GM23248 (cell line): ENCODE measurements around the gene GASK1A.

ENCODE experiments used
- EZH2 ChIP-seq: fragments of 200-600 bp; sonication (generic); IDR thresholded peaks from 2 replicates; pipeline ENCODE4 v1.6.1; 2018; ENCODE audit warnings: antibody characterized with exemption, mild to moderate bottlenecking; ENCODE audit not compliant: insufficient read depth, poor library complexity, severe bottlenecking
- EZH2phosphoT487 ChIP-seq: fragments of 200-600 bp; sonication (generic); IDR thresholded peaks from 2 replicates; pipeline ENCODE4 v1.6.1; 2018; ENCODE audit warnings: antibody characterized with exemption, moderate library complexity, mild to moderate bottlenecking, low read depth; ENCODE audit not compliant: insufficient read depth

GRCh38 chr3:43041517-43041916, 62.4 kb downstream of the GASK1A start:
- no peak for TF ChIP-seq EZH2phosphoT487
- TF ChIP-seq EZH2, result no peak
